ENCODE data around the gene STXBP5. TPM values are rescaled to one million over a fixed set of nuclear protein-coding genes. Genes with fewer than 3 reads are reported as not detected.

The STXBP5 gene
- total RNA-seq, 6 experiments from 2014 or later, result 29.5 to 36.2 (median 32.1) TPM

- H3K4me3 Mint-ChIP-seq, result no peak overlapping the region
- no peak for TF ChIP-seq CTCF (IDR thresholded peaks at IDR 0.05)
- peaks cover 3% of the 10 kb centered on the region for H3K27me3 Mint-ChIP-seq (ENCODE audit: insufficient read depth)
- H3K27ac Mint-ChIP-seq, result no peak overlapping the region
- no peaks in the 10 kb centered on the region for H3K4me1 Mint-ChIP-seq (ENCODE audit: low read depth)
- H3K36me3 Mint-ChIP-seq (ENCODE audit: low read depth), result no peaks in the 10 kb centered on the region
- H3K9me3 Mint-ChIP-seq, result no peaks in the 10 kb centered on the region
- no peak for DNase-seq
These were observed 213.7 kb downstream of the STXBP5 start for GRCh38 chr6:147417954-147418353.

DNA sequence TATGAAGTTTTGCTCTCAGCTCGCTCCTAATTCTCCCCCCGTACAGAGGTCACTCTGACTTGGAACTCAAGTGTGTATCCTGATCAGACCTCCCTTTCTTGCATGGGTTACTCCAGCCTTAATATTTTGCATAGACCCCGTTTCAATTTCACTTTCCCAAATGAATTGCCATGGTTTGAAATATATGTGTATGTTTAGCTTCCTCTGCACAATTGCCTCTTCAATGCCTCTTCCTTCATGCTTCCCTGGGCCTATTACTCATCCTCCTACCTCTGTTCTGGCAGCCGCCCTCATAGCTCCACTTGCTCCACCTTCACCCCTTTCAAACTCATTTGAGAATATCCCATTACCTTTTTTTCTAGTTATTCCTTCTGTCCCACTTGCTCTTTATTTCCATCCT, 214.3 kb downstream of the STXBP5 start:
- Mint-ChIP-seq H3K36me3 (ENCODE audit: low read depth) (no peaks in the 10 kb centered on the region), H3K4me3 (no peak overlapping the region), H3K4me1 (ENCODE audit: low read depth) (no peaks in the 10 kb centered on the region), H3K9me3 (no peaks in the 10 kb centered on the region), H3K27me3 (ENCODE audit: insufficient read depth) (peaks cover 3% of the 10 kb centered on the region), H3K27ac (no peak overlapping the region)
- no peak for TF ChIP-seq CTCF (IDR thresholded peaks at IDR 0.05)
- DNase-seq, result no peak

- TF ChIP-seq CTCF (IDR thresholded peaks at IDR 0.05), result no peak
- H3K4me1 Mint-ChIP-seq (ENCODE audit: low read depth), result no peaks in the 10 kb centered on the region
- no peaks in the 10 kb centered on the region for H3K9me3 Mint-ChIP-seq
- DNase-seq, result no peak
- H3K27me3 Mint-ChIP-seq (ENCODE audit: insufficient read depth), result peaks cover 3% of the 10 kb centered on the region
- H3K36me3 Mint-ChIP-seq (ENCODE audit: low read depth), result no peaks in the 10 kb centered on the region
- no peak overlapping the region for H3K27ac Mint-ChIP-seq
- H3K4me3 Mint-ChIP-seq, result no peak overlapping the region
These were observed 217.7 kb downstream of the STXBP5 start for GRCh38 chr6:147421903-147422302.

- no peak for TF ChIP-seq CTCF (IDR thresholded peaks at IDR 0.05)
- Mint-ChIP-seq H3K9me3 (no peaks in the 10 kb centered on the region), H3K4me1 (ENCODE audit: low read depth) (no peaks in the 10 kb centered on the region), H3K36me3 (ENCODE audit: low read depth) (no peaks in the 10 kb centered on the region), H3K27me3 (ENCODE audit: insufficient read depth) (no peaks in the 10 kb centered on the region; the same call in 1 of the 2 replicates), H3K27ac (no peak overlapping the region), H3K4me3 (no peak overlapping the region)
- no peak for DNase-seq
These were observed 218.9 kb downstream of the STXBP5 start for GRCh38 chr6:147423111-147423510.

DNA sequence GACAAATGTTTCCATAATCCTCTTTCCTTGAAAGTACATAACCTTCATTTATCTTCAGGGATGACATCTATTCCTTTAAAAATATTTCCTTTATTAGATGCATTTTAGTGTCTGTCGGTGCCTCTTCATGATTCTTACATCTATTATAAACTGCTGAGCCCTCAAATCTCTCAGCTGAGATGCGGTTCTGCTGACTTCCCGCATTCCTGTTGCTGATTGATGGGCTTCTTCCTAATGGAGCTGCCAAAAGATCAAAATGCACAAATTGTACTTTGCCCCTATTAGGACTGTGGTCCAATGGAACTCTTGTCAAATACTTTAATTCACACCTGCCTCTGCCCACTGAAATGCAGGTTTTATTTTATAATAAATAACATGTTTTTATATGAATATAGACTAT, 225.6 kb downstream of the STXBP5 start:
- TF ChIP-seq CTCF (IDR thresholded peaks at IDR 0.05), result no peak
- Mint-ChIP-seq H3K27ac (no peak overlapping the region), H3K4me3 (no peak overlapping the region), H3K4me1 (ENCODE audit: low read depth) (no peaks in the 10 kb centered on the region), H3K27me3 (ENCODE audit: insufficient read depth) (no peaks in the 10 kb centered on the region; the same call in 1 of the 2 replicates), H3K36me3 (ENCODE audit: low read depth) (no peaks in the 10 kb centered on the region), H3K9me3 (no peaks in the 10 kb centered on the region)
- no peak for DNase-seq

DNA sequence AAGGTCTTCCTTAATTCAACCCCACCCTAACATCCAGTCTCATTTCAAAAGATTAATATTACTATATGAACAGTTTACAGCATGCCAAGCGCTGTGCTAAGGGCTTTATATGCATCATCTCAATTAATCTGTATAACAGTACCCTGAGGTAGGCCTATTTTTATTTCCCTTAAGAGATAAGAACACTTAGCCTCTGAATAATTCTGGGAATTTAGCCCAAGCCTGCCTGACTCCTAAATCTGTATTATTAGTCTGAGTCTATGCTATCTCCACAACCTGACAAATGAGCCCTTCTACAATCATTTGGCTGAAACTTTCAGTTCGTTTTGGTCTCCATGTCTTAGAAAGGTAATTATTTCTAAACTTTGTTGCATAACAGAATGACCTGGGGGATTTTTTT, 226.6 kb downstream of the STXBP5 start:
- Mint-ChIP-seq H3K27ac (no peak overlapping the region), H3K4me3 (no peak overlapping the region), H3K4me1 (ENCODE audit: low read depth) (no peaks in the 10 kb centered on the region), H3K9me3 (no peaks in the 10 kb centered on the region), H3K27me3 (ENCODE audit: insufficient read depth) (no peaks in the 10 kb centered on the region; the same call in 1 of the 2 replicates), H3K36me3 (ENCODE audit: low read depth) (no peaks in the 10 kb centered on the region)
- DNase-seq, result no peak
- TF ChIP-seq CTCF (IDR thresholded peaks at IDR 0.05), result no peak

Measured in HFFc6 (cell line).